GM12801 (cell line): Measurements from ENCODE around the gene PET100.

ENCODE experiments used
- CTCF ChIP-seq: IDR thresholded peaks from one replicate; pipeline ENCODE4 v1.5.1; 2011; ENCODE audit warnings: control low read depth; ENCODE audit not compliant: insufficient read length; ENCODE audit errors: extremely low read depth

Gene PET100

GRCh38 chr19:7623725-7624603, 5.6 kb upstream of the PET100 start:
- TF ChIP-seq CTCF, result no peak

GRCh38 chr19:7624810-7625209, 4.8 kb upstream of the PET100 start:
- TF ChIP-seq CTCF, result no peak

- no peak for TF ChIP-seq CTCF
Observed at GRCh38 chr19:7625763-7626372, 3.7 kb upstream of the PET100 start.

- TF ChIP-seq CTCF, result no peak
Observed at GRCh38 chr19:7627166-7627565, 2.4 kb upstream of the PET100 start.

- TF ChIP-seq CTCF, result no peak
Observed at GRCh38 chr19:7628589-7629311, 843 bp upstream of the PET100 start.

- TF ChIP-seq CTCF, result no peak
Observed at GRCh38 chr19:7631577-7631976, 2.0 kb downstream of the PET100 start.
